D721Med (cell line): ENCODE results near the gene SH3BP2.
"Not testable (repeated sequence)": the region's sequence is repeated elsewhere in the genome, so short reads cannot be mapped to it uniquely, and the experiment has no call there.

ENCODE experiments used
- DNase-seq: peaks from one replicate; pipeline ENCODE4 v3.0.0; 2011; ENCODE audit warnings: low spot score; ENCODE audit not compliant: insufficient read length
- FAIRE-seq: peaks from 2 replicates; lab custom pipeline; 2011; peaks lifted over from hg19 to GRCh38; lab: Jason Lieb, UNC
- CTCF ChIP-seq: IDR thresholded peaks from 2 replicates; pipeline ENCODE4 v1.5.1; 2012; ENCODE audit warnings: mild to moderate bottlenecking, control low read depth; ENCODE audit not compliant: insufficient read depth; ENCODE audit errors: missing control alignments

The SH3BP2 gene

GRCh38 chr4:2767046-2767704 lies 25.7 kb upstream of the SH3BP2 start:
- TF ChIP-seq CTCF, result no peak
- no peak for DNase-seq

DNA sequence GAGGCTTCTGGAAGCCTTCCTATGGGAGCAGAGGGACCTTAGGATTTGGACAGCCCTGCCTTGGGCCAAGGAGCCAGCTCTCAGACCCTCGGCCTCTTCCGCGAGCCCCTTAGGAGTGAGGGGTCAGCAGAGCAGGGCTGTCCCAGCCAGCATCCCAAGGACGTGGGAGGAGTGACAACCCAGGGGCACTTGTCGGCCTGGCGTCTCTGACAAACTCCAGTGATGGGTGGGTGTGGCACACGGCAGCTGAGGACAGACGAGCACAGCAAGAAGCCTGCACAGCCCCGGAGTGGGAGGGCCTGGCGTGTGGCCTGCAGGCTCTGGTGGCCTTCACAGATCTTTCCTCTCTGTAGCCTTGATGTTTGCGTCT lies 25.2 kb upstream of the SH3BP2 start:
- DNase-seq (no peak), FAIRE-seq (no peak)
- no peak for TF ChIP-seq CTCF

More at GRCh38 chr4:2767046-2767704, 25.7 kb upstream of the SH3BP2 start:
- FAIRE-seq, result no peak

GRCh38 chr4:2768124-2768523 lies 24.8 kb upstream of the SH3BP2 start:
- no peak for FAIRE-seq
- no peak for TF ChIP-seq CTCF
- no peak for DNase-seq

DNA sequence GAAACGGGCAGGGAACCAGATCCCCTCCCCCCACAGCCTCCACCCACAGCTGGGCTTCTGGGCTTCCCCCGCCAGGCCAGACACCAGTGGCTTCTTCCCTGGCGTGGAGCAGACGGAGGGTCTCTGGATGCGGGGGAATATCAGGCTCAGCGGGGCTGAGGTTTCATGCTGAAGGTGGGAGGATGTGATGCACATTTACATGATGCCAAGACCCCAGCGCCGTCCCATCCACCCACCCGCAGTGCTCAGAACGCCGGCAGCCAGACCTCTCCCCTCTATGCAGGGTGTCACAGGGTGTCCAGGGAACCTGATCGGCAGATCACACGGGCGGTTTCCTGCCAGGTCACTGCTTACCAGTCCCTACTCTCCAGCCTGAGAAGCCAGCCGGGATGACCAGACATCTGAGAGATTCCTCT lies 24.0 kb upstream of the SH3BP2 start:
- no peak for TF ChIP-seq CTCF
- FAIRE-seq, result no peak
- DNase-seq, result no peak

DNA sequence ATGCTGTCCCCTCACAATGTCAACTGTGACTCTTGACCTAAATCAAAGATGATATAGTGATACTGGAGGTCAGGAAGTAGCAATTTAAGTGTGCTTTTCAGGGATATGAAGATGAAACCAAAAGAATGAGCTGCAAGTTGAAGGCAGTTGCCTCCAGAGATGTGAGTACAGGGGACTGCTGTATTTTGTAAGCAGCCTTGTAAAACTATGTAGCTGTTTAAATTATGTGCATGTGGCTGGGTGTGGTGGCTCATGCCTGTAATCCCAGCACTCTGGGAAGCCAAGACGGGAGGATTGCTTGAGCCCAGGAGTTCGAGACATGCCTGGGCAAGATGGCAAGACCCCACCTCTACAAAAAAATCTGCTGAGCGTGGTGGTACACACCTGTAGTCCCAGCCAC lies 21.6 kb upstream of the SH3BP2 start:
- no peak for TF ChIP-seq CTCF
- FAIRE-seq, result no peak

DNA sequence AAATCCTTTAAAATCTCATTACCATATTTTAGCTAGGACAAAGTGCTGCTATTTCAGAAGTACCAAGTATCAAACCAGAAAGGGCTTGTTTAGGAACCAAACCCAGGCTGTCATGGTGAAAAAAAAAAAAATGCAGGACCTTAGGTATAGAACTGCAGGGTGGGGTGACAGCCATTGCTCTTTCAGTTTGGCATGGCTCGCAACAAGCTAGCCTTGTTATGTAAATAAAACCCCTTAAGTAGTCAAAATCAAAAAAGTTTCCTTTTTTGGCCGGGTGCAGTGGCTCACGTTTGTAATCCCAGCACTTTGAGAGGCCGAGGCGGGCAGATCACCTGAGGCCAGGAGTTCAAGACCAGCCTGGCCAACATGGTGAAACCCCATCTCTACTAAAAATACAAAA lies 12.2 kb upstream of the SH3BP2 start:
- not testable (repeated sequence) for DNase-seq, FAIRE-seq

More for the DNA sequence above, 21.6 kb upstream of the SH3BP2 start:
- no peak for DNase-seq

- FAIRE-seq (no peak), DNase-seq (no peak)
- no peak for TF ChIP-seq CTCF
Measured at GRCh38 chr4:2781911-2782310, 11.0 kb upstream of the SH3BP2 start.
